ENCODE data around the gene NELFB.
A peak's percentile ranks its signal among the peaks of the same experiment; 100 is the strongest.

NELFB gene

DNA sequence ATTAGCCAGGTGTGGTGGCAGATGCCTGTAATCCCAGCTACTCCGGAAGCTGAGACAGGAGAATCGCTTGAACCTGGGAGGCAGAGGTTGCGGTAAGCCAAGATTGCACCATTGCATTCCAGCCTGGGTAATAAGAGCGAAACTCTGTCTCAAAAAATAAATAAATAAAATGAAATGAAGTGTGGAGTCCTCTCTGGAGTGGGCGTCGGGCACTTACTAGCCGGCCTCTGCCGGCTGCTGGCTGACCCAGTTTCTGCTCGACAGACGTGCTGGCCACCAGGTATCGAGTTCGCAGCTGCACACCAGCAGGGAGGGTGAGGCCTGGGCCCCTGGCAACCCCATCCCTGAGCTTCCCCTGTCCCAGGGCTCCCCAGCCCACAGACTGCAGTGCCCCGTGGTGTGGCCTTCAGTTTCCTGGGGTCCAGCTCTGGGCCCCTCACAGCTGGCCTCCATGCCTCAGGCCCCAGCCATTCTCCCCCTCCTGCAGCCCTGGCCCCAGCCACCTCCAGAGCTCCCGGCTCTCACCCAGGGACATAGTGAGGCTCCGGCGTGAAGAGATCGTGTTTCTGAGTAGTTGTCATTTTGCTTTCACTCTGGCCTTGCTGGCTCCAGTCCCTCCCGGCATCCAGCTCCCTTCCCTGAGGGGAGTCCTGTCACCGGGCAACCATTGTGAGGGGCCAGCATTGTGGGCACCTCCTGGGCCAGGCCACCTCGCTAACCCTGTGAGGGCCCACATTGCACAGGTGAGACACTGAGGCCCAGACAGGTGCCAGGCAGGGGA lies 7.8 kb upstream of the NELFB start:
- DNase-seq (ENCODE audit: low read depth): no peak

DNA sequence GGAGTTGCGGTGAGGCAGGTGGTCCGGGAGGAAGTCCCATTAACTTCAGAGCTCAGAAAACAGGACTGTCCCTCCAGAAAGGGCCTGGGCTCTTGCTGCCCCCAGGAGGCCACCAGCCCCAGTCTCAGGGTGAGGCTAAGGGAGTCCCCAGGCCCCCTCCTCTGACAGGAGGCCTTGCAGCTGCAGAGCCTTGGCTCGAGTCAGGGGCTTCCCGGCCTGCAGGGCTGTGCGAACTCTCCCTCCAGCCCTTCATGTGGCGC lies 7.3 kb upstream of the NELFB start:
- DNase-seq (ENCODE audit: low read depth): no peak

- no peak for DNase-seq (ENCODE audit: low read depth)
Measured at GRCh38 chr9:137250329-137251193, 4.6 kb upstream of the NELFB start.

DNA sequence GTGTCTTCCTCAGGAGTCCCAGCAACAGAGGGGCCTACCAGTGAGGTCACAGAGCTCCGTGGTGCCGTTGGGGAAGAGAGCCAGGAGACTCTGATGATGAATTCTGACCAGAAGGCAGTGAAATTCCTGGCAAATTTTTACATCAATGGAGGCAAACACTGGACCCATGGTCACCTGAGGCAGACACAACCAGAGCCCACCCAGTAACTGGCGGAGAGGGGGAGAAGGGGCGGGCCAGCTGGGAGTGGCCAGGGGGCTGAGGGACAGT lies 4.0 kb upstream of the NELFB start, which contains the start of gene STPG3:
Gene STPG3, plus strand, starts transcription at position 93 of the 268 bp plus-strand sequence. Its CDS starts 1 bp downstream, at position 94.
- DNase-seq (ENCODE audit: low read depth): no peak

- DNase-seq (ENCODE audit: low read depth): no peak
Measured at GRCh38 chr9:137251490-137252268, 3.4 kb upstream of the NELFB start.

DNA sequence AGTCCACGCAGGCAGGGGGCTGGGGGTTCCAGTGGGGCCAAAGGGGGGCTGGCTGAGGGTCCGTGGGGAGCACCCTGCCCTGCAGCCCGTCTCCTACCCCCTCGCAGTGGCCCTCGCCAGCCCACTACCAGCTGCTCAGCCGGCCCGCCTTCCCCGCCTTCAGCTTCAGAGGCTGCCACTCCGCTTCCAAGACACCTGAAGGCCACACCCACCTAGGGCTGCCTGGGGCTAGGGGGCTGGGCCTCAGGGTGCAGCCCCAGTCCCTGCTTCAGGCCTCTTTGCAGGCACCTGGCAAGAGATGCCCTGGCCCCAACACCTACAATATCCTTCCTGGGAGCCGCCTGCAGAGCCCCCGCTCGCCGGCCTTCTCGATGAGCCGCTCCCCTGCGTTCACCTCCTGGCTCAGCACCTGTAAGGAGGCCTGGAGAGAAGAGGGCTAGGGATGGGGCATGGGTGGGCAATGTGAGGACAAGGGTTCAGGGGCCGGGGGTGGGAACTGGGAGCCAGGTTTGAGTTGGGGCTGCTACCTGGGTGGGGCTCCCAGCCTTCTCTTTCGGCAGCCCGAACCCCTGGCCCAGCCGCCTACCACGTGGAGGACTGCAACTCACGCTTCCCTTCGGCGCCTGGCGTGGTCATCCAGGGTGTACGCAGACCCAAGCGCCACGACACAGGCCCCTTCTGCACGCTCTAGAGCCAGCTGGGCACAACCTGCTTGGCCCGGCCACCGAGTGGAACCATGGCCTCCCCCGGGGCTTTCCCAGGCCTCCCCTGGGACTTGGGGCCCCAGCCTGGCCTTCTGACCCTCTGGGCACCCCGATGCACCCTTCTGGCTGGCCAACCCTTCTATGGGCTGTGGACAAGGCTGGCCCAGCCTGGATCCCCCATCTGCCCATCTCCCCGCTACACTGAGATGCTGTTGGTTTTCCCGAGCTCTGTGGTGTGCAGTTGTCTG lies 2.3 kb upstream of the NELFB start:
- no peak for DNase-seq (ENCODE audit: low read depth)

DNA sequence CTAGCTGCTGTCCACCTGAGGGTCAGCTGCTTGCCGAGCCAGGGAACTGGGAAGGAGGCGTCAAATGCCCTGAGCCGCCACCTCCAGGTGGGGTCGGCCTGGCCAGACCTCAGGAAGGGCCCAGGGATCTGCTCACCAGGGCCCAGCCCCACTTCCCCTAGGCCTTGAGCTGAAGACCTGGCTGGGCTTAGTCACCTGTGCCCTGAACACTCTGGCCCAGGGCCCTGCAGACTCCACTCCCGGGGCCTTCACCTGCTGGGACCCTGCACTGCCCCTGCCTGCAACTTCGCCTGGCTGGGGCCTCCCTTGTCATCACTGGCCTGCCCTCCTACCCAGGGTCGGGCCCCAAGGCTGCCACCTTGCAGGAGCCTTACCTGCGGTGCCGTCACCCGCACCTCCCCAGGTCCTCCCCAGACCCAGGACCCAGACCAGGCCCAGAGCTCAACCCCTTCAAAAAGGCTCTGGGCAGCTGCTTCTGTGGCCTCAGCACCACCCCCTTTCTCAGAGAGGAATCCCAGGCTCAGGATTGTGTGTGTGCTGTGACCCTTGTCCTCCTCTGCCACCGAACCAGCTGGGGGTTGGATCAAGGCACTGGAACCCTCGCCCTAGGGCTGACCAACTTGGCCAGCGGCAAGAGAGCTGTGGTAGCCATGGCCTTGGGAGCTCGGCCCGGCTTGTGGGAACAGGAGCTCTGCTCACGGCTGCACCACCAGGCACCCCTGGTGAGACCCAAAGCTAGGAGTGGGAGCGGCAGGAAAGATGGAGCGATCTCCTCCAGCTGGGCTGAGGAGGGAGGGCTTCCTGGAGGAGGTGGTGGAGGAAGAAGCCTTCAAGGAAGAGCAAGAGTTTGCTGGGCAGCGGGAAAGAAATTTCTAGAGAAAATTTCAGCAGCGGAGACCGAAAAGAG lies 1.2 kb upstream of the NELFB start:
- DNase-seq (ENCODE audit: low read depth): peak; percentile 21

- peak; percentile 50 for DNase-seq (ENCODE audit: low read depth)
Measured at GRCh38 chr9:137255448-137256114, 454 bp downstream of the NELFB start.

DNA sequence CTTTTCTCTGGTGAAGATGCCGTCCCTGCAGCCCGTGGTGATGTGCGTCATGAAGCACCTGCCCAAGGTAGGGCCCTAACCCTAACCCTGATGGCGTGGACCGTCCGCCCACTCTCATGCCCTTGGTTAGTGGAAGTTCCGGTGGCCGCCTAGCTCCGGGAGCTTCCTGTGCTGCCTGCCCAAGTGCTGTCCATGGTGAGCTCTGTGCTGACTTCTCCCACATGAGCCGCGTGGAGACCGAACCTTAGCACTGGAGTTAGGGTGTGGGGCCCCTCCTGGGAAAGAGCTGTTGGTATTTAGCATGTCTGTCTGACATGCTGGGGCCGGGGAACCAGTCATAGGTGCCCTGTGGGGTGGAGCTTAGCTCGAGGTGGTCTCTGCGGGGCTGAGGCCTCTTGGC lies 1.2 kb downstream of the NELFB start:
- no peak for DNase-seq (ENCODE audit: low read depth)

GRCh38 chr9:137256856-137257255 lies 1.7 kb downstream of the NELFB start:
- DNase-seq (ENCODE audit: low read depth): no peak

- DNase-seq (ENCODE audit: low read depth): peak; percentile 54
Measured at GRCh38 chr9:137262173-137262908, 7.2 kb downstream of the NELFB start.

- no peak for DNase-seq (ENCODE audit: low read depth)
Measured at GRCh38 chr9:137262909-137263285, 7.8 kb downstream of the NELFB start.

DNA sequence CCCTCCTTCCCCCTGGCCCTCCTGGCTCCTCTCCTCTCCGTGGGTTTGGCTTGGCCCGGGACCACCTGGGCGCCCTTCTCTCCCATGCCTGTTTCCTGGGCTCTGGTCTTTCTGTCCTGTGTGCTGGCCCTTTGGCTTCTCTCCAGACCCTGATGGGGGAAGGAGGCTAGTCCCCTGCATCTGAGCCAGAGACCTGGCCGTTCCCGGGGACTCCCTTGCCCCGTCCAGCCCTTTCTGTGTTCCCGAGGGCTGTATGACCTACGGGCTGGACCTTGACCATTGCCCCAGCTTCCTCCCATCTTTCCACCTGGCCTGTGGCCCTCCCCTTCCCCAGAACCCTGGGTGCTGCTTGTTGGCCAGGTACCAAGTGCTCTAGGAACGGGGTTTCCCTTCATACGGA lies 8.4 kb downstream of the NELFB start:
- no peak for DNase-seq (ENCODE audit: low read depth)

DNA sequence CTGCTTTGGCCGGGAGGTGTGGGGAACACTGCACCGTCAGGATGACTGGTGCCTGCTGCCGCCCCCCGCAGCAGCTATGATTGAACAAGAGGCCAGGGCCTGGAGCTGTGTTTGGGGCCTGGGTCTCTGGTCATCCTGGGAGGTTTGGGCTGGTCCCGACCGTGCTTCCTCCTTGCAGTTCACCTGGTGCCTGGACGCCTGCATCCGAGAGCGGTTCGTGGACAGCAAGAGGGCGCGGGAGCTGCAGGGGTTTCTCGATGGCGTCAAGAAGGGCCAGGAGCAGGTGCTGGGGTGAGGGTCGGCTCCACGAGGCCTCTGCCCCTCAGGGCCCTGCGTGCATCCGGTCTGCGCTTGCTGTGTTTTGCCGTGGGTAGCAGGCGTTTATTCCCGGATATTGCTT lies 8.9 kb downstream of the NELFB start:
- no peak for DNase-seq (ENCODE audit: low read depth)

- no peak for DNase-seq (ENCODE audit: low read depth)
Measured at GRCh38 chr9:137265496-137266161, 10.5 kb downstream of the NELFB start.

- no peak for DNase-seq (ENCODE audit: low read depth)
Measured at GRCh38 chr9:137266162-137266527, 11.0 kb downstream of the NELFB start.

DNA sequence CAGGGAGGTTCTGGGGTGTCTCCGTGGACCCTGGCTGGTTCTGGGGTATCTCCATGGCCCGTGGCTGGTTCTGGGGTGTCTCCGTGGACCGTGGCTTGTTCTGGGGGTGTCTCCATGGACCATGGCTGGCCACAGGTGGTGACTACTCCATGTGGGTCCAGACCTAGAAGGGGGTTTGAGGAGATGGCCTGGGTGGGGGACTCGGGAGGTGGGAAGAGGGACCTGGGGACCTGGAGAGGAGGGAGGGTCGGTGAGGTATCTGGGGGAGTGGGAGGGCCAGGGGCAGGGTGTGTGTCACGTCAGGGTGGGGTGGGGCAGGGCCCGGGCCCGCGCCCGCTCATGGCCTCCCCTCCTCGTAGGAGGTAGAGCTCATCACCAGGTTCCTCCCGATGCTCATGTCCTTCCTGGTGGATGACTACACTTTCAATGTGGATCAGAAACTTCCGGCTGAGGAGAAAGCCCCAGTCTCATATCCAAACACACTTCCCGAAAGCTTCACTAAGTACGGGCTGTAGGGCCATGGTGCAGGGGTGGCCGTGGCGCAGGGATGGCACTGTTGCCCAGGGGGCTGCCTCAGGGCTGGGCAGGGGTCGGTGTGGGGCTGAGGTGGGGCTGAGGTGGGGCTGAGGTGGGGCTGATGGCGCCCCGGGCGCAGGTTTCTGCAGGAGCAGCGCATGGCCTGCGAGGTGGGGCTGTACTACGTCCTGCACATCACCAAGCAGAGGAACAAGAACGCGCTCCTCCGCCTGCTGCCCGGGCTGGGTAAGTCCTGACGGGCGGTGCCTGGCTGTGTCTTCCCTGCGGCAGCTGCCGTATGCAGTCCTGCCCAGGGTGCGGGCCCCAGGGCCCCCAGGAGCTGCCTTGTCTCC lies 11.7 kb downstream of the NELFB start:
- DNase-seq (ENCODE audit: low read depth): no peak

DNA sequence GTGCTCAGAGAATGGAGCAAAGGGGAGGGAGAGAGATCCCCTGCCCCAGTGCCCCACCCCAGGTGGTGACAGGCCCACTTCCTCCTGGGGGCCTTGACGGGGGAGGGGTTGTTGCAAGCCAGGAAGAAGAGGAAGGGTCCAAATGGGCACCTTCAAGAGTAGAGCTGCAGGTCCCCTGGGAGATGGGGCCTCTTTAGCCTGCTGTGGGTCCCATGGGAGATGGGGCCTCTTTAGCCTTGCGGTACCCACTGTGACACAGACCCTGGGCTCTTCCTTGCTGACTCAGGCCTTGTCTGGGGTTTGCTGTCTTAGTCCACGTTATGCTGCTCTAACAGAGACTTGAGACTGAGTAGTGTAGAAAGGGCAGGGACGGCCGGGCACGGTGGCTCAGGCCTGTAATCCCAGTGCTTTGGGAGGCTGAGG lies 12.8 kb downstream of the NELFB start:
- DNase-seq (ENCODE audit: low read depth): no peak

Measured in EH (cell line).